Measurements from ENCODE around the gene PTGR3. TPM values are rescaled to one million over a fixed set of nuclear protein-coding genes. Genes with fewer than 3 reads are reported as not detected.

PTGR3 gene
- total and polyA plus RNA-seq, 2 experiments from 2014 or later: 17.4 to 21.1 TPM

GRCh38 chr18:75178376-75178775, 30.6 kb downstream of the PTGR3 start:
- H3K27ac ChIP-seq: no peak overlapping the region
- H3K9me3 ChIP-seq (ENCODE audit: low read depth): no peaks in the 10 kb centered on the region
- no peak overlapping the region for H3K4me3 ChIP-seq
- no peak for TF ChIP-seq CTCF (IDR thresholded peaks at IDR 0.05; ENCODE audit: low read depth, low read length)
- H3K27me3 ChIP-seq: no peaks in the 10 kb centered on the region
- DNase-seq (ENCODE audit: low read depth in 1 of 2, low spot score in 1 of 2): no peak
- no peaks in the 10 kb centered on the region for H3K4me1 ChIP-seq (ENCODE audit: low read depth)
- H3K36me3 ChIP-seq: no peaks in the 10 kb centered on the region

GRCh38 chr18:75176849-75177248, 32.1 kb downstream of the PTGR3 start:
- Histone ChIP-seq H3K36me3 (no peaks in the 10 kb centered on the region), H3K27me3 (no peaks in the 10 kb centered on the region), H3K9me3 (ENCODE audit: low read depth) (no peaks in the 10 kb centered on the region), H3K4me1 (ENCODE audit: low read depth) (no peaks in the 10 kb centered on the region), H3K4me3 (no peak overlapping the region), H3K27ac (no peak overlapping the region)
- no peak for DNase-seq (ENCODE audit: low read depth in 1 of 2, low spot score in 1 of 2)
- TF ChIP-seq CTCF (IDR thresholded peaks at IDR 0.05; ENCODE audit: low read depth, low read length): no peak

GRCh38 chr18:75173738-75174137, 35.2 kb downstream of the PTGR3 start:
- H3K36me3 ChIP-seq: no peaks in the 10 kb centered on the region
- peaks cover 10% of the 10 kb centered on the region for H3K4me1 ChIP-seq (ENCODE audit: low read depth)
- no peak overlapping the region for H3K4me3 ChIP-seq
- no peak for TF ChIP-seq CTCF (IDR thresholded peaks at IDR 0.05; ENCODE audit: low read depth, low read length)
- H3K9me3 ChIP-seq (ENCODE audit: low read depth): no peaks in the 10 kb centered on the region
- no peak overlapping the region for H3K27ac ChIP-seq
- no peak for DNase-seq (ENCODE audit: low read depth in 1 of 2, low spot score in 1 of 2)
- H3K27me3 ChIP-seq: no peaks in the 10 kb centered on the region

- Histone ChIP-seq H3K36me3 (no peaks in the 10 kb centered on the region), H3K4me3 (no peak overlapping the region), H3K9me3 (ENCODE audit: low read depth) (no peaks in the 10 kb centered on the region), H3K27ac (no peak overlapping the region), H3K27me3 (no peaks in the 10 kb centered on the region), H3K4me1 (ENCODE audit: low read depth) (peaks cover 16% of the 10 kb centered on the region)
- TF ChIP-seq CTCF (IDR thresholded peaks at IDR 0.05; ENCODE audit: low read depth, low read length): no peak
- DNase-seq (ENCODE audit: low read depth in 1 of 2, low spot score in 1 of 2): peak in 1 of 2 donors; percentile 4
These were observed 35.9 kb downstream of the PTGR3 start for GRCh38 chr18:75173125-75173432.

- Histone ChIP-seq H3K9me3 (ENCODE audit: low read depth) (no peaks in the 10 kb centered on the region), H3K27me3 (no peaks in the 10 kb centered on the region), H3K4me1 (ENCODE audit: low read depth) (peaks cover 17% of the 10 kb centered on the region), H3K4me3 (no peak overlapping the region), H3K27ac (no peak overlapping the region), H3K36me3 (no peaks in the 10 kb centered on the region)
- no peak for DNase-seq (ENCODE audit: low read depth in 1 of 2, low spot score in 1 of 2)
- no peak for TF ChIP-seq CTCF (IDR thresholded peaks at IDR 0.05; ENCODE audit: low read depth, low read length)
These were observed 36.4 kb downstream of the PTGR3 start for GRCh38 chr18:75172299-75173124.
